Stimulated activated CD4-positive, alpha-beta T cell treated with anti-CD3 and anti-CD28 coated beads, Interleukin-12 subunit alpha, Interleukin-12 subunit beta, amount 100 ng/mL, for 48 hours (primary cell): ENCODE results near the gene SLC9A7.
A peak's percentile ranks its signal among the peaks of the same experiment; 100 is the strongest.

Experiments
- DNase-seq, 3 donors: peaks; one replicate each; pipeline ENCODE4 v3.0.0-alpha.2; 2020; ENCODE audit warnings: low read depth in 2 of 3, low spot score in 1 of 3

SLC9A7 gene

DNA sequence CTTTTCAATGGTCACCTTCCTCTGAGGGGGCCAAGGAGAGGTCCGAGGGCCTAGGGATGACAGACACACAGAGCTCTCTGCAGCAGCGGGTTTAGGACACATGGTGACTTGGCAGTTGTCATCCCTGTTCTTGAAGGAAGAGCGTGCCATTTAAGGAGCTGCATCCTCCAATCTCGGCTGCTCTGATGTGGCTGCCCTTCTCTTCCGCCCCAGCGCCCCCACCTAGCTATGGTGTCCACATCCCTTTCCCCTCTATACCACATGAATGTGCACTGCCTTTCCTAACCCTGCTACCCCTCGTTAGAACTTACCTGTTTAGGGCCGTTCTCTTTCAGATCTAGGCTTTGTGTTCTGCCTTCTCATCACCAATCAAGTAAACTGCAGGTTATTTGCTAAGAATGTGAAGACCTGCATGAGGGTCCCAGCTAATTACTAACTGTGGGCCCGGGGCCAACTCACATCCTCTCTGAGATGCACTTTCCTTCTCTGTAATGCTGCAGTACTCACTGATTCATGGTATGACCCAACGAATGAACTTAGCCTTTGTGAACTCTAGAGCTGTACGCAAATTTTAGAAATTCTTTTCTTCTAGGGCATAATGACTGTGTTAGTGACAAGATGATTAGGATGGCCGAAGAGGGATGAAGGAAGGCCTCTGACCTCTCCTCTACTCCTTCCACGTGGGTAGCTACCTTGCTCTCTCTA lies 147.1 kb downstream of the SLC9A7 start:
- no peak for DNase-seq

DNA sequence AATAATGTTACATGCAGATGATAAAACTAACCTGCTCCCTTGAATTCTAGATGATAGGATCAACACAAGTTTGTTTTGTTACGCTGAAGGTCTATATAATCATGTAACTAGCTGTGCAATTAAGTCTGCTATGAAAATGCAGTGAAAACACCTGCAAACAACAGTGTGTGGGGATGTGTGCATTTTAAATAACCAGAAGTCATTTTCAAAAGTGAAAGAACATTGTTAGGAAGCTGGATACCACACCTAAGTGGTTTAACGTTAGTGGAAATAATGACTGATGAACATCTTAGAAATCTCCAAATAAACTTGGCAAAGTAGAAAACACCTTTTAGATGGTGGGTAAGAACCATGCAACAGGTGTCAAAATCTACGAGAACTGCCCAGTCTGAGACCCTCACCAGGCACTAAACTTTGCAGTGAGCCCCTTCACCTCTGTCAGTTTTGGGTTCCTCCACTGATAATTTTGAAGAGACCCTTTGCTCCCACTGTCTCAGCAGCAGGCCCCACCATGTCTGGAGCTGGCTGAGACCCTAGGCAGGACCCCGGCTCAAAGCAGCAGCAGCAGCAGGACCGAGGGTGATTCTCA lies 148.8 kb downstream of the SLC9A7 start:
- DNase-seq = no peak

DNA sequence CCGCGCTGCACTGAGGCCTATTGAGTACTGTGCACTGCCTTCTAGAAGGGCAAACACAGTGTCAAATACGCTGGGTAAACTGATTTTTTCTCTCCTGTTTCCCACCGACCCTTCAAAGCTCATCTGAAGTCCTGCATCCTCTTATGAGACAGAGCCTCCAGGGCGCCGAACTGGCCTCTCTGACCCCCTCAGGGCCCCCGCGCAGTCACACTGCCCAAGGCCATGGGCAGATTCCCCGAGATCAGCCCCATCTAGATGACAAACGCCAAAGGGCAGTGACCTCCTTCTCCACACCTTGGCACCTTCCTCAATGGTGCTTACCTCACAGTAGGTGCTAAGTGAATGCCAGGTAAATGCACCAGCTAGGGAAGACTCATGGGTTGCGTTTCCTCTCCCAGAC lies 151.0 kb downstream of the SLC9A7 start:
- no peak for DNase-seq

DNA sequence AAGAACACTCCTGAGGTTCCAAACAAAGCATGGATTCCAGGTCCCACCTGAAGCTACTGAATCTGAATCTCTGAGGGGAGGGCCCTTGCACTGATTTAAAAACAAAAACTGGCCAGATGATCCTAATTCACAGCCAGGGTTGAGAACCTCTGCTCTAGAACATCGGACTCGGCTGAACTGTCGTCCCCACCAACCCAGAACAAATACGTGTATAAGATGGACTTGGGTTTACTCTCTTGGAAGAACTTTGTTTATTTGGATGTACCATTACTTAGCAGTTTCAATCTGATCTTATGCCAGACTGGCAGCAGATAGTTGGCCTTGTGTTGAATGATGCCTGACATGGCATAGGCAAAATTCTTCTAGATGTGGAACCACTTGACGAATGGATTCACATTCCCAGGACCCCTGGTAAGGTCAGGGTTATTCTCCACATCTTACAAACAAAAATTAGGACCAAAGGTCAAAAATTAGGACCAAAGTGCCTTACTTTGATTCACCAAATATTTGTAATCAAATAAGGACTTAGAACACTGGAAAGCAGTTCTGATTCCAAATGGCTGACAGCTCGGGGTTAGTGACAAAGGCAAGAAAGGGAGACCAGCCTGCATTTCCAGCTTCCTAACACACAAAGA lies 156.3 kb downstream of the SLC9A7 start:
- DNase-seq = no peak

DNA sequence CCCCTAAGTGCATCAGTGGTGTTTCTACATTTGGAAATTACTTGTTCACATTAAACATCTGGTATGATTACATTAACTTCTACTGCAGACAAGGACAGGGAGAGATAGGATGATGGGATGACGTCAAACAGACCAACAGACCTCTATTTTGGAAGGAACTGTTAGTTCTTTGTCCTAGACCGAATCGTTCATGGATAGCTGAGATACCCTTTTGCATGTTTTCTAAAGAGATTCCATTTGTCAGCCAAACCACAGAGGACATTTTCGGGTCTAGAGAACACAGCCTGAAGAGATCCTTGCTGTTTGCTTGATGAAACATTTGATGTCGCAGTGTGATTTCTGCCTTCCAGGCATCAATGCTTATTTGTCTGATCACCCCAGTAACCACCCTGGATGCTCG lies 157.6 kb downstream of the SLC9A7 start:
- no peak for DNase-seq

DNA sequence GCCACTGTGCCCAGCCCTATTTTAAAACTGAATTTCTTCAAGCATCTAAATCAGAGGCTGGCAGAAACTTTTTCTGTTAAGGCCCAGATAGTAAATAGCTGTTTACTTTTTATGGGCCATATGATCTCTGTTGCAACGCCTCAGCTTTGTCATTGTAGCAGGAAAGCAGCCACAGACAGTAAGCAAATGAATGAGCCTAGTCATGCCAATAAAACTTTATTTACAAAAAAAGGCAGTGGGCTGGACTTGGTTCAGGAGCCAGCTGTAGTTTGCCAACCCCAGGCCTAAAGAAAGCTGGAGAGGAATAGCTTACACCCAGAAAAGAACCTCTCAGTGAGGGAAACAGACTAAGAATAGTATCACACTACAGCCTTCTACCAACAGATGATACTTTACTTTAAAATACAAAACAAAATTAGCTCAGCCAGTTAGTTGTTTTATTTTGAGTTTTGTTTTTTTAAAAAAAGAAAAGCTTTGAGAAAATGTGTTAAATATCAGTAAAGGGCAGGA lies 159.8 kb downstream of the SLC9A7 start:
- DNase-seq = no peak

DNA sequence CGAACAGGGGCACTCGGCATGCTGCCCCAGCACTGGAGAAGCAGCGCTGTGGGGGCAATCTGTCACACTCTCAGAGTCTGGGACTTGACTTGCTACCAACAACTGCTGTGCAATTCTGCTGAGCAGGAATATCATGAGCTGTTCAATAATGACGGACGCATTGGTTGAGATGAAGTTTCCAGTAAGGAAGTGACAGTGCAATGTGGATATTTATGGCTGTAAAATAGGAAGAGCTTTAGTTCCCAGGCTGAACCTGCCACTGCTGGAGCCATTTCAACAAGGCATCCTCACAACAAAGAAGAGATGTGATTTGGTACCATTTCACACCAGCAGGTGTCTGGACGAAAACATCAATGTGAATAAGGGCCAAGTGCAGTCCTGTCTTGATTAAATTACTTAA lies 161.1 kb downstream of the SLC9A7 start:
- no peak for DNase-seq

DNA sequence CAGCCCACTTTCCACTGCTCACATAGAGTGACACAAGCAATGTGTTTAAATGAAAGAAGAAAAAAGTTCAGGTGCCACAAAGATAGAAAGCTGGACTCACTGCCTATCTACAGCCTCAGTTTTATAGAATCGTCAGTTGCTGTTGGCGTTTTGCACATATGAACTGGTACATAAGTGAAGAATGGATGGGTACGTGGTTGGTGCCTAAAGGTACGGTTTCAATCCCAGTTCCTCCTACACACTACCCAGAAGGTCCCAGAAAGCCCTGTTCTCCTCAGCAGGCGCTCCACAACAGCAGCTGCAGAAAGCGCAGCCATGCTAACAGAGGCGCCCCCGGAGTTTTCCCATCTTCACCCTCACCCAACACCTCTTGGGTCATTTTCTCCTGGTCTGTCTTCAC lies 161.7 kb downstream of the SLC9A7 start:
- DNase-seq = no peak

DNA sequence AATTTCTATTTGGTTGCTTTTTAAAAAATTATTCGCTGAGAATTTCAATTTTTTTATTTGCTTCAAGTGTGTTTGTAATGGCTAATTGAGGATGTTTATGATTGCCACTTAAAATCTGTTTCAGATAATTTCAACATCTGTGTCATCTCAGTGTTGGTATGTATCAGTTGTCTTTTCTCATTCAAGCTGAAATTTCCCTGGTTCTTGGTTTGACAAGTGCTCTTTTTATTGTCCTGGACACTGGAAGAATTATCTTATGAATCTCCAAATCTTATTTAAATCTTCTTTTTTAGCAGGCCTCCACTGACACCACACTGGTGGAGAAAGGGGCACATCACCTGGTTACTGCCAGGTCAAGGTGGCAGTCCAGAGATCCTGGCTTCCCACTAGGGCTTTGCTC lies 163.8 kb downstream of the SLC9A7 start:
- no peak for DNase-seq

DNA sequence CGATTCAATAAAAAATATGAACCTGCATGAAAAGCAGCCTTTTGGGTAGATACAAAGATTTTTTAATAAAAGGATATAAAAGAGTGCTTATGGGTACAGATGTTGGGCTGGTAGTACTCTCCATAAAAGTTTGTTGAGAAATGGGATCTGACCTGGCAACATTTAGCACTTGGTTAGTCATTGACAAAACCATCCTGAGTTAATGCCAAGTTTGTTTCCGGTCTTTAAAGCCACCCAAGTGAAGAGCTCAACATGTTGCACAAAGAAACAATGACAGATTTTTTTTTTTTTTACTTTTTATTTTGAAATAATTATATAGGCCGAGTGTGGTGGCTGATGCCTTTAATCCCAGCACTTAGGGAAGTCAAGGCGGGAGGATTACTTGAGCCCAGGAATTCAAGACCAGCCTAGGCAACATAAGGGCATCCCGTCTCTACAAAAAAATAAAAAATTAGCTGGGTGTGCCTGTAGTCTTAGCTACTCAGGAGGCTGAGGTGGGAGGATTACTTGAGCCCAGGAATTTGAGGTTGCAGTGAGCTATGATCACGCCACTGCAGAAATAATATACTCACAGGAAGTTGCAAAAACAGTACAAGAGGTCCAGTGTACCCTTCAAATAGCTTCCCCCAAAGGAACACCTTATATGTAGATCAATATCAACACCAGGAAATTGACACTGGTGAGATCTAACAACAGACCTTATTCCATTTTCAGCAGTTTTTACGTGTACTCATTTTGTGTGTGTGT lies 168.8 kb downstream of the SLC9A7 start:
- no peak for DNase-seq

DNA sequence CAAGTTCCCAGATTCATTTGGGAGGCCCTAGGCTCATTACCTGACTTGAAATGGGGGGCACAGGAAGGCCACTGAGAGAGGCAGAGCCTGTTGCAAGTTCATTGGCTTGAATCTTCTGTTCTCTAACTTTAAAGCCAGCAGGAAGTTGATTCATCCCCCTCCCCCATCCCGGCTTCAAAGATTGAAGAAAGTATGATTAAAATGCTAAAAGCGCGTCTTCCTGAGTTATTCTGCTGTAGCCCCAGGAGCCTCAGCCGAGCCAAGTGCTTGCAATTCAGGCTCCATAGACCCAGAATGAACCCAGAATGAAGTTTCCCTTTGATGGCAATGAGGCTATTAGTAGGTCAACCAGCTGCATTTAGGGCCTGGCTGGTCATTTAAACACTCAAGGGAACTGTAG lies 170.7 kb downstream of the SLC9A7 start:
- peak in 1 of 3 donors; percentile 30 for DNase-seq

DNA sequence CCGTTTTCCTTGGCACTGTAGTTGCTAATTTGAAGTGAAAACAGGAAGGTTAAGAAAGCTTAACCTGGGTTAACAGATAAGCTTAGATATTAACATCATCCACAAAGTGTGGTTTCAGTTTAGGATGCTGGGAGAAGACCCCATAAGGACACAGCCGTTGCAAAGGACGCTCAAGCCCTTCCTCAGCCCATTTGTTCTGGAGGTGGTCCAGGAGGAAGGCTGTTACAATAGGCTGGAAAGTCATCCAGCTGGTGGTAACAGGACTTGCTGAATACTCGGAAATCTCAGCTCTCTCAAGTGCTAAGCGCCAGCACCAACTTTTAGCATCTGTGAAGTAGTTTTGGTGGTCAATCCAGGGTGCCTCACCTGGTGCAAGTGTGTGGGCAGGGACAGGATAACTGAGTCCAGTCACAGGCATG lies 171.2 kb downstream of the SLC9A7 start:
- DNase-seq = no peak

DNA sequence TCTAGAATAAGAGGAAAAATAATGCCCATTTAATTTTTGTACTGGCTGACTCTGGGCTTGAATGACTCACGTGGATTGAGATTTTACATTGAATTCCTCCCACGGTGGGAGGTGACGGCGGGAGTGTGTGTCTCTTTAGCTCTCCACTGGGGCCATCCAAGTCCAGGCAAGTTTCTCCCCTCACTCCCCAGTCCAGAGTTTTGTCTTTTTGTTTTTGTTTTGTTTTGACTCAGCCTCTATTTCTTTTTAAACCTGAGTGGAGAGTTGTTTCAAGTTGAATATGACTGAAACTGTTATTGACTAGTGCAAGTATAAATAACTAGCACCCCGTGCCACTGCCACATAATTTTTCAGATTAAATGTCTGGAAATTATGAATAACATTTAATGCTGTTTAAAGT lies 171.8 kb downstream of the SLC9A7 start:
- no peak for DNase-seq

DNA sequence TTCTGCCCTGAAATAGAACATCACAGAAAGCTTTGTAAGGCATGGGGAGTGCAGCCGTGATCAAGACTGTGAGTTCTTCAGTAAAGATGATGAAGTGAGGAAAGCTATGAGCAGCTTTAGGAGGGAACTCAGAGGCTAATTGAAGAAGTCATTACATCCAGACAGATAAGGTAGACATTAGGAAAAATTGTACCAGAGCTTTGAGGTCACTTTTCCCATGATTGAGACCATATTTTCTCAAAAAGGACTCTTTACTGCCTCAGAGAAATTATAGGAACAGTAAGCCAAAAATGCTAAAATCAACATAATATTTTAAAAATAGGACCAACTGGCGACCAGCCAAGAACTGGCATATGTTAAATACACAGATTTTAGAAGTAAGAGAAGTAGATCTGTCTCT lies 174.2 kb downstream of the SLC9A7 start:
- no peak for DNase-seq

DNA sequence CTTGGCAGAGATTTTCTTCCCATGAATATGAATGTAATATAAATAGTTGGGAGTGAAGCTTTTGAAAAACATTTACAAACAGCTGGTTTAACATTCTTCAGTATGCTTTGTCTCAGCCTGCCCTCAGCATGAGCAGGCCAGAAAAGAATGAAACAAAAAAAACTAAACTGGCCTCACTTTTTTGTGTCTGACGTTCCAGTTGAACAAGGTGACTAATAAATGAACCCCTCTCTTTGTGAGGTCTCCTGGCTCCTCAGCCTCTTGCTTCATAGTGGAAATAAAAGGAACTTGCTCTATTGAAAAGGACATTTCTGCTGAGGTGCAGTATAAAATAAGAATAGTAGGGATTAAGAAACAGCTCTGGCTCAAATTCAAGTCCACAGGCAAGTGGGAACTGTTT lies 176.0 kb downstream of the SLC9A7 start:
- no peak for DNase-seq

DNA sequence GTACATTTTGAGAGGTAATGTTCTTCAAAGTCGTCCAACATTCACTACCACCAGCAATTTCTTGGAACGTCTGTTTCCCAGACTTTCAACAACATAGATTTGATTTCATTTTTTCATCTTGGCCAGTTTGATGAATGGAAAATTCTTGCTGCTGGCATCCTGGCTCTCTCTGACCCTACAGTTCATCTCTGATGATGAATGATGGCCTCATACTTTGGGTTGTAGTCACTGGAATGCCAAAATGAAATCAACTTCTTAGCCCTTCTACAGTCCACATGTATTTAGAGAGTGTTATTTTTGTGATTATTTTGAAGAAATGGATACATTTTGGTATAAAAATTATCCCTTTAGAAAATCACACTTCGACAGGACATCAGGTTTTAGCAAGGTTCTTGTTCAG lies 176.6 kb downstream of the SLC9A7 start:
- no peak for DNase-seq

DNA sequence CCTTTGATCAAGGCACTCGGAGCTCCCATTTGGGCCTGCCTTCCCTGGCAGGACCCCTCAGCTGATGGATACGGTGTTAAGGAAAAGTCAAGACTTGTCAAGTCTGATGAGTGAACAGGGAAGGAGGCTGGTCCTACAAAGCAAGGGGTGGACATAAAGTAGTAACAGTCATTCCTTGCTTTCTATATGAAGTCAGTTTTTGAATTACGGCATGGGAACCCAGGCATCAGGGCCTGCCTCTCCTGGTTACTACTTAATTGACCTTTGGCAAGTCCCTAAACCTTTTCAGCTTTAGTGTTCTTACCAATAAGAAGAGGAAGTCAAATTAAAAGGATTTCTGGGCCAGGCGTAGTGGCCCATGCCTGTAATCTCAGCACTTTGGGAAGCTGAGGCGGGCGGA lies 178.3 kb downstream of the SLC9A7 start:
- no peak for DNase-seq

DNA sequence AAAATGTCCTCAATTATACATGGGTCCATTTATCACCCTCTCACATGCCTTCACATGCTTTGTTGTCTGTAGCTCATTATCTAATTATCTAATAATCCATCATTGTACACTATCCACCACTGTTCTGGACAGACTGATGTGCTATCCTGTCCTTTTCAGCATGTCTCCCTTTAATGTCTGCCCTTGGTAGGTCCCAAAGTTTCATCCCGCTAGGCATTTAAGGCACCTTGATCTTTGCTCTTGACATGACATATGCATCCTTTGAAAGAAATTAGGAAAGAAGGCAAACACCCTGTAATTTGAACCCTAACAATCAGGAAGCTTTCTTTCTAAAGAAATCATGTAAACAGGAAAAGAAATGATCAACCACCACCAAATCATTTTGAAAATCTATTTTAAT lies 179.7 kb downstream of the SLC9A7 start:
- no peak for DNase-seq

DNA sequence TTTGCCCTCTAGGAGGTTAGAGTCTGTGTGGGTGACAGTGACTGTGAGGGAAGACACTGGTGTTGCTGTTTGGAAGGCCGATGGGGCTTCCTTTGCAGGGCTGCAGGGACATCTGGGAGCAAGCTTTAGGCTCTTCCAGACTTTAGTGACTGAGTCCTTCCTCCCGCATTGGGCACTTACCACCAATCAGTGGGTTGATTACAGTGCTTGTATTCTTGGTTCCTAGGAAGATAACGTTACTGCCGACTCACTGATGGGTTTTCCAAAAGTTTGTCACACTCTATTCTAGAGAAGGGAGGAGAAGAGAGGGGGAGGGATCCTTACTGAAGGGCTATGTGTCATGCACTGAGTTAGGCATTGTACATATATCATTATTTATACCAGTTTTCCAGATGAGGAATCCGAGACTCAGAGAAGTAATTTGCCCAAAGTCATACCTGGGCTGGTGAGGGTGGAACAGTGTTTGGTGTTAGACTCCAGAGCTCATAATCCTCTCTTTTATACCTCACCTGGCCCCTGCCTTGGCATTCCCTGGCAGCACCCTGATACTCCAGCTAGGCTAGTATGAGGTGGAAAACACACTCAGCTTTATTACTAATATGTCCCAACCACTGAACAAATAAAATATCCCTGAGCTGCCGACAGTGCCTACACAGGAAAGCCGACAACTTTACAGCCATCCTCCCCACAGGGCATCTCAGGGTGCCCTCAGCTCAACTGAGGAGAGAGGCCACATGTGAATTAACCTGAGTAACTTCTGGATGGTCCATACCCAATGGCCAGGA lies 181.5 kb downstream of the SLC9A7 start:
- no peak for DNase-seq

DNA sequence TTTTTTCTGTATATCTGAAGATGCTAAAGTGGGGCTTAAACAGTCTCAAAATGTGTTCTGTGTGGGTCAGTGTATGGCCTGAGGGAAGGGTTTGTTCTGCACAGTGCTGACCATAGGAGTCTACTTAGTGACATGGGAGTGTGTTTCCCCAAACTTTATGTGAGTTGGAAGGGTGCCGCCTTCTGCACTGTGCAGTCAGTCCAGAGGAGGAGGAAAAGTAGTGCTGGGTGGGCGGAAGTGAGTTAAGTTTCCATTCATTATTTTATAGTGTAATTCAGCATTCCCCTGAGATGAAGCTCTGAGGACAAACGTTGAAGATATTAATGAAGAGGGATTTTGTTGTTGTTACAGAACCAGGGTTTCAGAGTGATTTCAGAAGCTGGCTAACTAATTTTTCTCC lies 182.5 kb downstream of the SLC9A7 start:
- no peak for DNase-seq

DNA sequence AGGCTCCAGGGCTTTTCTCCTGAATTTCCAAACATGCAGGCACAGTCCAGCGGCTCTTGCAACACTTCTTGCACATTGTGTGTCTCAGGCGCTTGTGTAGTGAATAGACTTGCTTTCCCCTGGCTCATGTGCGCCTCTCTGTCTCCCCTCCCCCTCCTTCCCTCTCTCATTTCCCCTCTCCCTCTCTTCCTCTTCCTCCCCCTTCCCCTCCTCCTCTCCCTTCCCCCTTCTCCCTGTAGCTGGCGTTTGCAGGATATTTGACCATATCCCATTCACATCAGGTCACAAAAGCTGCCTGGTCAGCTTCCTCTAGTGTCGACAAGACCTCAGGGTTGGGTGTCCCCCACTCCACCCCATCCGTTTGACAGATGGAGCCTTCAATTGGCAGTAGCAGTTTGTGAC lies 182.9 kb downstream of the SLC9A7 start:
- no peak for DNase-seq
